ENCODE measurements around the gene NRARP. TPM values are rescaled to one million over a fixed set of nuclear protein-coding genes. Genes with fewer than 3 reads are reported as not detected.
"Not testable (repeated sequence)": the region's sequence is repeated elsewhere in the genome, so short reads cannot be mapped to it uniquely, and the experiment has no call there.

Gene NRARP
- polyA plus RNA-seq, 4 donors, result 5.7 to 8.5 (median 8.2) TPM

GRCh38 chr9:137266585-137267453, 35.3 kb downstream of the NRARP start:
- no peak for DNase-seq (ENCODE audit: low read depth in 4 of 4, low spot score in 2 of 4)

GRCh38 chr9:137266162-137266527, 35.9 kb downstream of the NRARP start:
- DNase-seq (ENCODE audit: low read depth in 4 of 4, low spot score in 2 of 4), result no peak

GRCh38 chr9:137265496-137266161, 36.4 kb downstream of the NRARP start:
- no peak for DNase-seq (ENCODE audit: low read depth in 4 of 4, low spot score in 2 of 4)

GRCh38 chr9:137264067-137264466, 38.0 kb downstream of the NRARP start:
- DNase-seq (ENCODE audit: low read depth in 4 of 4, low spot score in 2 of 4), result no peak

- DNase-seq (ENCODE audit: low read depth in 4 of 4, low spot score in 2 of 4), result no peak
These were observed 38.6 kb downstream of the NRARP start for GRCh38 chr9:137263506-137263905.

GRCh38 chr9:137262909-137263285, 39.2 kb downstream of the NRARP start:
- DNase-seq (ENCODE audit: low read depth in 4 of 4, low spot score in 2 of 4), result no peak

GRCh38 chr9:137262173-137262908, 39.7 kb downstream of the NRARP start:
- DNase-seq (ENCODE audit: low read depth in 4 of 4, low spot score in 2 of 4), result not testable (repeated sequence)

GRCh38 chr9:137256856-137257255, 45.2 kb downstream of the NRARP start:
- DNase-seq (ENCODE audit: low read depth in 4 of 4, low spot score in 2 of 4), result no peak

- DNase-seq (ENCODE audit: low read depth in 4 of 4, low spot score in 2 of 4), result no peak
These were observed 45.7 kb downstream of the NRARP start for GRCh38 chr9:137256362-137256761.

- DNase-seq (ENCODE audit: low read depth in 4 of 4, low spot score in 2 of 4), result no peak
These were observed 46.5 kb downstream of the NRARP start for GRCh38 chr9:137255448-137256114.

GRCh38 chr9:137254624-137255447, 47.2 kb downstream of the NRARP start, which contains the start of gene NELFB:
Gene NELFB, plus strand, starts transcription at chr9:137255327.
- DNase-seq (ENCODE audit: low read depth in 4 of 4, low spot score in 2 of 4), result peak; percentile 65 to 84 (median 79)

GRCh38 chr9:137253717-137254623, 48.1 kb downstream of the NRARP start:
- no peak for DNase-seq (ENCODE audit: low read depth in 4 of 4, low spot score in 2 of 4)

- no peak for DNase-seq (ENCODE audit: low read depth in 4 of 4, low spot score in 2 of 4)
These were observed 49.2 kb downstream of the NRARP start for GRCh38 chr9:137252555-137253506.

- no peak for DNase-seq (ENCODE audit: low read depth in 4 of 4, low spot score in 2 of 4)
These were observed 50.4 kb downstream of the NRARP start for GRCh38 chr9:137251490-137252268.

GRCh38 chr9:137251194-137251461, 50.9 kb downstream of the NRARP start, which contains the start of gene STPG3:
Gene STPG3, plus strand, starts transcription at chr9:137251286. Its CDS starts 1 bp downstream, at chr9:137251287.
- DNase-seq (ENCODE audit: low read depth in 4 of 4, low spot score in 2 of 4), result no peak

- DNase-seq (ENCODE audit: low read depth in 4 of 4, low spot score in 2 of 4), result no peak
These were observed 51.5 kb downstream of the NRARP start for GRCh38 chr9:137250329-137251193.
